SH-SY5Y (cell line): Measurements from ENCODE around the gene CCNYL1.

Experiments used
- GATA2 ChIP-seq: IDR thresholded peaks from 2 replicates; pipeline ENCODE4 v1.6.1; 2011; ENCODE audit warnings: mild to moderate bottlenecking, low read depth, low read length
- GATA3 ChIP-seq: IDR thresholded peaks from 2 replicates; pipeline ENCODE4 v1.6.1; 2011; ENCODE audit warnings: low read depth, mild to moderate bottlenecking, low read length, moderate library complexity

DNA sequence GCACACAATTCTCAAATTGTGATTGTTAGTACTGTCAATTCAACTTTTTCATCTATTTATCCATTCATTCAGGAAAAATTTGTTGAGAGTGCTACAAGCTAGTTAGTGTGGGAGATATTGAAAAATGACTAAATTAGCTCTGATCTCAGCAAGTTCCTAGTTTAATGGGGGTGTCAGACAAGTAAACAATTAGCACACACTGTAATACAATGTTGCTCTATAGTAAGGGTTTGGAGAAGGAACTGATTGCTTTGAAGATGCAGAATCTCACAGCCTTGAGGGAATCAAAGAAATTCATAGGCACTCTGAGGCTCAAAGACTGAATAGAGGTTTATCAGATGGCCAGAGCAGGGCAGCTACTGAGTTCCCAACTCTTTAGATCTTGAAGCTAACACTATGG lies 6.8 kb upstream of the CCNYL1 start:
- TF ChIP-seq GATA2 (no peak), GATA3 (no peak)
